ENCODE results near the gene KIAA0586. TPM values are rescaled to one million over a fixed set of nuclear protein-coding genes. Genes with fewer than 3 reads are reported as not detected.
A peak's percentile ranks its signal among the peaks of the same experiment; 100 is the strongest.

The KIAA0586 gene
- total RNA-seq, 1 donor from 2014 or later: 20.1 TPM

DNA sequence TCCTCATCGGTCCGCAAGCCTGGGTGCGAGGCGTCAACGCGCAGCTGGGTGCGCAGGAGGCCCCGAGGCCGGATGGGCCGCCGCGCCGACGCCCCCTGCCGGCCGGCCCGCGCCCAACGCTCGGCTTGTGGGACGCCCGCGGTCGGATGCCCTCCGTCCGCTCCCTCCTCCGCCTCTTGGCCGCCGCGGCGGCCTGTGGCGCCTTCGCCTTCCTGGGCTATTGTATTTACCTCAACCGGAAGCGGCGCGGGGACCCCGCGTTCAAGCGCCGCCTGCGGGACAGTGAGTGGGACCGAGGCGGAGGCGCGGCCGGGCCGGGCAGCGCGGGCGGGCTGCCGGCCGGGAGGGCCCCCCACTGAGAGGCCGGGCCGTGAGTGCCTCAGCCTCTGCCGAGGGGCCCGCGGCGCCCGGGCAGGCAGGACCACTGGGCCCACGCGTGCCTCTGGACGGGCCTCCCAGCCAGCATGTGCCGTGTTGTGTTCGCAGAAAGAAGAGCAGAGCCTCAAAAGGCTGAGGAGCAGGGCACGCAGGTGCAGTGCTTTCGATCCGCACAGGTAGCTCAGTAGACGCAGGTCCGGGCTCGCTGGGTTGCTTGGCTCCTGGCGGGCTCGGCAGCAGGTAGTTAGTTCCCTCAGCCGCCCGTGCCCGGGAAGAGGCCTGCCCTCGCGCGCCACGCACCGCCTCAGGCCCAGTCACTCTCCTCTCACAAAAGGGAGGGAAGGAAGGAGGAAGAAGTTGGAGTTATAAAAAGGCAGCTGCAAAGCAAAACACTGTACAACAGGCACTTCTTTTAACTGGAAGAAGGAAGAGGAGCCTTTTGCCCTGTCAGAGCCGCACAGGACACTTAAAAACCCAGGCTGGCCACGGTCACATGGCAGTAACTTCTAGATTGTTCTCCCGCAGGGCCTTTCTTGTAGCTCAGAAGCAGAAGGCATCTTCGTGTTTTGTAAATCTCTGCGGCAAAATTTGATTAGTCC, 31.4 kb upstream of the KIAA0586 start, which contains the start of gene TOMM20L:
TSS of gene TOMM20L (plus strand) at position 119 of the 977 bp plus-strand sequence. CDS start at position 147, 28 bp downstream.
- H3K4me3 Mint-ChIP-seq (ENCODE audit: unreplicated experiment): peak within 1 kb of the TSS; percentile 75
- no peaks in the 10 kb centered on the region for H3K9me3 ChIP-seq (ENCODE audit: insufficient read depth, low read depth, low read length)
- TF ChIP-seq CTCF (IDR thresholded peaks at IDR 0.05; ENCODE audit: insufficient read depth, low read depth, low read length) (peak; percentile 43), EZH2 (IDR thresholded peaks at IDR 0.05; ENCODE audit: insufficient read depth, low read length) (no peak)
- no peaks in the 10 kb centered on the region for H3K36me3 ChIP-seq (ENCODE audit: insufficient read depth, low read length)
- peak within 1 kb of the TSS; percentile 68 for H2AFZ ChIP-seq (ENCODE audit: low read depth, low read length)
- H3K9ac ChIP-seq (ENCODE audit: low read length): peak within 1 kb of the TSS; percentile 75
- FAIRE-seq: no peak
- DNase-seq (ENCODE audit: low read depth): peak; percentile 26
- H3K36me3 Mint-ChIP-seq (ENCODE audit: low read depth, unreplicated experiment): no peaks in the 10 kb centered on the region
- H3K4me1 Mint-ChIP-seq (ENCODE audit: low read depth, unreplicated experiment): no peaks in the 10 kb centered on the region
- no peaks in the 10 kb centered on the region for H3K4me1 ChIP-seq (ENCODE audit: insufficient read depth, low read length)
- no peak within 1 kb of the TSS for H3K27ac ChIP-seq (ENCODE audit: low read depth, low read length)
- peak within 1 kb of the TSS; percentile 81 for H3K4me2 ChIP-seq (ENCODE audit: low read length)
- H3K79me2 ChIP-seq (ENCODE audit: insufficient read depth, low read length): no peaks in the 10 kb centered on the region
- peaks cover 1% of the 10 kb centered on the region for H3K9me3 Mint-ChIP-seq (ENCODE audit: unreplicated experiment)
- H3K27me3 Mint-ChIP-seq (ENCODE audit: low read depth, unreplicated experiment): peaks cover 2% of the 10 kb centered on the region
- H3K27ac Mint-ChIP-seq (ENCODE audit: unreplicated experiment): peak within 1 kb of the TSS; percentile 53
- no peaks in the 10 kb centered on the region for H4K20me1 ChIP-seq (ENCODE audit: insufficient read depth, low read length)
- no peaks in the 10 kb centered on the region for H3K27me3 ChIP-seq (ENCODE audit: insufficient read depth, low read length)
- peak within 1 kb of the TSS; percentile 41 for H3K4me3 ChIP-seq (ENCODE audit: insufficient read depth, low read depth, low read length)

- H3K27me3 Mint-ChIP-seq (ENCODE audit: low read depth, unreplicated experiment): peaks cover 2% of the 10 kb centered on the region
- no peak for FAIRE-seq
- H2AFZ ChIP-seq (ENCODE audit: low read depth, low read length): no peak overlapping the region
These were observed 30.4 kb upstream of the KIAA0586 start for GRCh38 chr14:58397156-58397555.

More at GRCh38 chr14:58397156-58397555, 30.4 kb upstream of the KIAA0586 start:
- Mint-ChIP-seq H3K4me1 (ENCODE audit: low read depth, unreplicated experiment) (no peaks in the 10 kb centered on the region), H3K4me3 (ENCODE audit: unreplicated experiment) (no peak overlapping the region), H3K27ac (ENCODE audit: unreplicated experiment) (no peak overlapping the region), H3K9me3 (ENCODE audit: unreplicated experiment) (peaks cover 1% of the 10 kb centered on the region), H3K36me3 (ENCODE audit: low read depth, unreplicated experiment) (no peaks in the 10 kb centered on the region)
- Histone ChIP-seq H3K9ac (ENCODE audit: low read length) (no peak overlapping the region), H3K27ac (ENCODE audit: low read depth, low read length) (no peak overlapping the region), H3K9me3 (ENCODE audit: insufficient read depth, low read depth, low read length) (no peaks in the 10 kb centered on the region), H3K4me3 (ENCODE audit: insufficient read depth, low read depth, low read length) (no peak overlapping the region), H4K20me1 (ENCODE audit: insufficient read depth, low read length) (no peaks in the 10 kb centered on the region), H3K36me3 (ENCODE audit: insufficient read depth, low read length) (no peaks in the 10 kb centered on the region), H3K4me2 (ENCODE audit: low read length) (no peak overlapping the region), H3K79me2 (ENCODE audit: insufficient read depth, low read length) (no peaks in the 10 kb centered on the region), H3K27me3 (ENCODE audit: insufficient read depth, low read length) (no peaks in the 10 kb centered on the region), H3K4me1 (ENCODE audit: insufficient read depth, low read length) (no peaks in the 10 kb centered on the region)
- DNase-seq (ENCODE audit: low read depth): no peak
- TF ChIP-seq EZH2 (IDR thresholded peaks at IDR 0.05; ENCODE audit: insufficient read depth, low read length): no peak
- TF ChIP-seq CTCF (IDR thresholded peaks at IDR 0.05; ENCODE audit: insufficient read depth, low read depth, low read length): no peak
